Hepatocyte (in vitro differentiated cells): ENCODE measurements around the gene KASH5.

Experiments
- CTCF ChIP-seq: fragments of 200-600 bp; sonication (generic); IDR thresholded peaks from 2 replicates; pipeline ENCODE4 v1.5.1; 2016; ENCODE audit warnings: antibody characterized with exemption, mild to moderate bottlenecking; ENCODE audit not compliant: poor library complexity
- EZH2 ChIP-seq: fragments of 200-600 bp; sonication (generic); IDR thresholded peaks from 2 replicates; pipeline ENCODE4 v1.6.1; 2016; ENCODE audit warnings: antibody characterized with exemption, mild to moderate bottlenecking, borderline replicate concordance
- EZH2phosphoT487 ChIP-seq: fragments of 200-600 bp; sonication (generic); IDR thresholded peaks from one replicate; pipeline ENCODE4 v1.6.1; 2018; ENCODE audit warnings: antibody characterized with exemption, mild to moderate bottlenecking, low read depth, moderate library complexity; ENCODE audit not compliant: unreplicated experiment, severe bottlenecking

GRCh38 chr19:49443366-49444099 lies 55.5 kb downstream of the KASH5 start:
- TF ChIP-seq EZH2phosphoT487 (no peak), EZH2 (no peak), CTCF (peak; percentile 81)
